Smooth muscle cell (in vitro differentiated cells): ENCODE data around the gene UTF1. TPM values are rescaled to one million over a fixed set of nuclear protein-coding genes. Genes with fewer than 3 reads are reported as not detected.

Source experiments
- DNase-seq: peaks from one replicate; lab custom pipeline; 2025; ENCODE audit not compliant: unreplicated experiment; lab: John Stamatoyannopoulos, UW
- H2AFZ ChIP-seq: fragments of 200-600 bp; sonication (generic); 2 replicates; pipeline ENCODE4 v1.6.0; 2016; ENCODE audit warnings: antibody characterized with exemption, low read depth, mild to moderate bottlenecking
- H3F3A ChIP-seq: fragments of 200-600 bp; sonication (generic); 2 replicates; pipeline ENCODE4 v1.6.0; 2017; ENCODE audit warnings: antibody characterized with exemption, low read depth
- H3K27ac ChIP-seq: fragments of 200-600 bp; sonication (generic); 2 replicates; pipeline ENCODE4 v1.5.1; 2016; ENCODE audit warnings: low read depth, mild to moderate bottlenecking
- H3K27me3 ChIP-seq: fragments of 200-600 bp; sonication (generic); 2 replicates; pipeline ENCODE4 v1.6.1; 2016; ENCODE audit warnings: low read depth, mild to moderate bottlenecking
- H3K36me3 ChIP-seq: fragments of 200-600 bp; sonication (generic); 2 replicates; pipeline ENCODE4 v1.5.1; 2016; ENCODE audit warnings: low read depth
- H3K4me1 ChIP-seq: fragments of 200-600 bp; sonication (generic); 2 replicates; pipeline ENCODE4 v1.5.1; 2016; ENCODE audit warnings: low read depth
- H3K4me2 ChIP-seq: fragments of 200-600 bp; sonication (generic); 2 replicates; pipeline ENCODE4 v1.6.0; 2016; ENCODE audit warnings: mild to moderate bottlenecking
- H3K4me3 ChIP-seq: fragments of 200-600 bp; sonication (generic); 2 replicates; pipeline ENCODE4 v1.5.1; 2016; ENCODE audit warnings: mild to moderate bottlenecking
- H3K79me2 ChIP-seq: fragments of 200-600 bp; sonication (generic); 2 replicates; pipeline ENCODE4 v1.6.0; 2016; ENCODE audit warnings: low read depth, mild to moderate bottlenecking
- H3K9ac ChIP-seq: fragments of 200-600 bp; sonication (generic); 2 replicates; pipeline ENCODE4 v1.6.0; 2016; ENCODE audit warnings: low read depth
- H3K9me3 ChIP-seq: fragments of 200-600 bp; sonication (generic); replicated peaks from 2 replicates; pipeline ENCODE4 v1.5.1; 2016; ENCODE audit warnings: low read depth
- H4K20me1 ChIP-seq: fragments of 200-600 bp; sonication (generic); 2 replicates; pipeline ENCODE4 v1.6.0; 2016; ENCODE audit warnings: low read depth
- WGBS: methylation state at CpG from one replicate; pipeline ENCODE4 v1.1.7; 2016; ENCODE audit warnings: low lambda C conversion rate; 5-methylcytosine and 5-hydroxymethylcytosine counted together
- polyA plus RNA-seq: library from polyadenylated mRNA; unstranded; fragments of >200 nt; fragmentation: Nextera tagmentation; extraction: Ambion mirVana; gene quantifications from 2 replicates; pipeline ENCODE4 v1.2.1, GENCODE V29; 2016
- total RNA-seq: library from RNA; depleted of rRNA; stranded (reverse); fragments of >200 nt; gene quantifications from 2 replicates; pipeline ENCODE4 v1.2.3, GENCODE V29; 2014
- TF ChIP-seq, protein P1 (sequence below): fragments of 200-600 bp; sonication (generic); IDR thresholded peaks from 2 replicates; pipeline ENCODE4 v1.5.1; 2017; ENCODE audit warnings: borderline replicate concordance, mild to moderate bottlenecking, antibody characterized with exemption; ENCODE audit not compliant: insufficient read depth, poor library complexity, severe bottlenecking

Gene UTF1
- total and polyA plus RNA-seq, 2 experiments from 2014 or later, result not detected

DNA sequence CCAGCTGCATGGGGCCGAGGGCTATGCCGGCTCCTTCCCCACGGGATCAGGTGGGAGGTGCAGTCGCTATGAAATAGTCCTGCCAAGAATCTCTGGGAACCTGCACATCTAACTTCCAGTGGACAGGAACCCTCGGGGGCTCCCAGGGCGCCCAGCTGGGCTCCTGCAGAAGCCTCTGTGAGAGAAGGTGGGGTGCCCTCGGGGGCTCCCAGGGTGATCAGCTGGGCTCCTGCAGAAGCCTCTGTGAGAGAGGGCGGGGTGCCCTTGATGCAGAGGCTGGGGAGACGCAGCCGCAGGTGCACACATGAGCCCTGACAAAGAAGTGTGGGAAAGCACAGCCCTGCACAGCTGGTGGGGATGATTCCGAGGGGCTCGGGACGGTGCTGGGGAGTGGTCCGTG, 13.6 kb downstream of the UTF1 start:
- Histone ChIP-seq H3K36me3 (no peaks in the 10 kb centered on the region), H3K27ac (no peak overlapping the region), H4K20me1 (no peaks in the 10 kb centered on the region), H3K4me2 (no peak overlapping the region), H3F3A (no peaks in the 10 kb centered on the region), H3K79me2 (no peaks in the 10 kb centered on the region), H3K4me1 (peaks cover 5% of the 10 kb centered on the region), H3K9me3 (no peaks in the 10 kb centered on the region), H2AFZ (no peak overlapping the region), H3K4me3 (no peak overlapping the region), H3K27me3 (peaks cover 14% of the 10 kb centered on the region), H3K9ac (no peak overlapping the region)
- DNase-seq, result no peak
- 88% methylated on average over 14 of the region's 14 CpGs for WGBS
- TF ChIP-seq, protein P1, sequence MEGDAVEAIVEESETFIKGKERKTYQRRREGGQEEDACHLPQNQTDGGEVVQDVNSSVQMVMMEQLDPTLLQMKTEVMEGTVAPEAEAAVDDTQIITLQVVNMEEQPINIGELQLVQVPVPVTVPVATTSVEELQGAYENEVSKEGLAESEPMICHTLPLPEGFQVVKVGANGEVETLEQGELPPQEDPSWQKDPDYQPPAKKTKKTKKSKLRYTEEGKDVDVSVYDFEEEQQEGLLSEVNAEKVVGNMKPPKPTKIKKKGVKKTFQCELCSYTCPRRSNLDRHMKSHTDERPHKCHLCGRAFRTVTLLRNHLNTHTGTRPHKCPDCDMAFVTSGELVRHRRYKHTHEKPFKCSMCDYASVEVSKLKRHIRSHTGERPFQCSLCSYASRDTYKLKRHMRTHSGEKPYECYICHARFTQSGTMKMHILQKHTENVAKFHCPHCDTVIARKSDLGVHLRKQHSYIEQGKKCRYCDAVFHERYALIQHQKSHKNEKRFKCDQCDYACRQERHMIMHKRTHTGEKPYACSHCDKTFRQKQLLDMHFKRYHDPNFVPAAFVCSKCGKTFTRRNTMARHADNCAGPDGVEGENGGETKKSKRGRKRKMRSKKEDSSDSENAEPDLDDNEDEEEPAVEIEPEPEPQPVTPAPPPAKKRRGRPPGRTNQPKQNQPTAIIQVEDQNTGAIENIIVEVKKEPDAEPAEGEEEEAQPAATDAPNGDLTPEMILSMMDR, result no peak

DNA sequence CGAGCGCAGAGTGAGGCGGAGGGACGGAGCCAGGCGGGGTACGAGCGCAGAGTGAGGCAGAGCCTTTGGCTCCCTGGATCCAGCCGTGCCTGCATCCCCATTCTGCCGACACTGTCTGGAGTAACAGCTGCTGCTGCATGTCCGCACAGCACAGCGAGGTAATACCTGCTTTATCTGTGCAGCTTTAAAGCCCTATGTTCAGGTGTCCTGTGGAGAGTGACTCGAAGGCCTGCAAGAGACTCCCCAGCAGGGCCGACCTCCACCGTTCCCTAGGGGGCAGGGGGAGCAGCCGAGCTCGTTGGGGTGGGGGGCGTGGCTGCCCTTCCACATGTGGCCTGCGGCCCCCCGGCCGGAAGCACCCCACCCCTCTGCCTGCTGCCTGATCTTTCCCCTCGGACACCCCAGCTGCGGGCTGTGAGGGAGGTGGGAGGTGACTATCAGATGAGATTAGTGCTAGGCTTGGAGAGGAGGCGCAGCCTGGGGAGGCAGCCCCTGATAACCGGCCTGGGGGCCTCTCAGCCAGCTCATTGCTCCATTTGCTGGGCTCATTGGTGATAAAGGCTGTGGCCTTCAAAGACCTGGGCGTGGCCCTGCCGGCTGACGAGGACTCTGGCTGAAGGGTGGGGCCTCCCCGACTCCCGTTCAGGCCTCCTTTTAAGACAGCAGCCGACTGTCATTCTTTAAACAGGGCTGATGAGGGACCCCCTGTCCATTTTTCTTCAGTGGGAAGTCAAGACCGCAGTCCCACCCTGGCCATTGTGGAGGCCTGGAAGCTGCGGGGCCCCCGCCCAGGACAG, 15.6 kb downstream of the UTF1 start:
- no peak for DNase-seq
- no peak overlapping the region for H3K27ac ChIP-seq
- H2AFZ ChIP-seq, result no peak overlapping the region
- H3K79me2 ChIP-seq, result no peaks in the 10 kb centered on the region
- H3K9me3 ChIP-seq, result no peaks in the 10 kb centered on the region
- H3K4me1 ChIP-seq, result peaks cover 2% of the 10 kb centered on the region
- no peaks in the 10 kb centered on the region for H4K20me1 ChIP-seq
- no peak overlapping the region for H3K9ac ChIP-seq
- H3F3A ChIP-seq, result no peaks in the 10 kb centered on the region
- no peak overlapping the region for H3K4me3 ChIP-seq
- WGBS, result 64% methylated on average over 26 of the region's 33 CpGs
- TF ChIP-seq, protein P1, result no peak
- H3K36me3 ChIP-seq, result no peaks in the 10 kb centered on the region
- no peaks in the 10 kb centered on the region for H3K27me3 ChIP-seq
- no peak overlapping the region for H3K4me2 ChIP-seq

DNA sequence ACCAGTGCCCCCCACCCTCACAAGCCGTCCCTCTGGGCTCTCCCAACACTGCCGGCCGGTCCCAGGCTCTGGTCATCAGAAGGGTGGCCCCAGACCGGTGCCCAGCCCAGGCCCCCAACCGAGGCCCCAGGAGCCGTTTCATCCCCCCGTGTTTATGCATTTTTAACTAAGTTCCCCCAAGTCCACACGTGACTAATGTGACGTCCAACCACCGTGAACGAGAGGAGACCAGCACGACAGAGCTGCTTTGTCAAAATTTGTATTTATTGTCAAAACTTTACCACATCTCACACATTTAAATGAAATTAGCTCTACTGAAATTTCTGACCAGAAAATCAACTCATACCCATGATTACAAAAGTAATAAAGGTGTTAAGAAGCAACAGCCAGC, 16.2 kb downstream of the UTF1 start:
- Histone ChIP-seq H3K79me2 (no peaks in the 10 kb centered on the region), H3K27ac (no peak overlapping the region), H3K9ac (no peak overlapping the region), H3K36me3 (no peaks in the 10 kb centered on the region), H3K4me3 (no peak overlapping the region), H3K9me3 (no peaks in the 10 kb centered on the region), H4K20me1 (no peaks in the 10 kb centered on the region), H3K27me3 (no peaks in the 10 kb centered on the region), H2AFZ (no peak overlapping the region), H3F3A (no peaks in the 10 kb centered on the region), H3K4me1 (peaks cover 2% of the 10 kb centered on the region), H3K4me2 (no peak overlapping the region)
- TF ChIP-seq, protein P1, result no peak
- 82% methylated on average over 12 of the region's 12 CpGs for WGBS
- DNase-seq, result no peak
